HG03196 (cell line): ENCODE results near the gene EHBP1.
"Not testable (repeated sequence)": the region's sequence is repeated elsewhere in the genome, so short reads cannot be mapped to it uniquely, and the experiment has no call there.

Experiments used
- ATAC-seq: cut with Tn5 transposase; IDR thresholded peaks from one replicate; pipeline ENCODE4 v1.9.1; 2021; ENCODE audit not compliant: unreplicated experiment

EHBP1 gene

DNA sequence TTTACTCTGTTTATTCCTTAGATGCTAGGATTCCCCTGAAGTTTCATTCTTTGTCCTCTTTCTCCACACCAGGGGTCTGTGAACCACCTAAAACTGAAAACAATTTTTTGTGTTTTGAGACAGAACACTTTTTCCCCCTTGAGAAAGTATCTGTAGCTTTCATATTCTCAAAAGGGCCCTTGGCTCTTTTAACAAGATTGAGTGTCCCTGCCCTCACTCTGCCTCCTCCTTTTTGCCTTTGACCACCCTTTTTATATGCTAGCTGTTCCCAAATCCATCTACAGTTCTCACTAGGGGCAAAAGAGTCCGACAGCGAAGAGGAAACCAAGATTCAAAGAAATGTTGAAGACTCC, 883 bp upstream of the EHBP1 start:
- ATAC-seq, result no peak

DNA sequence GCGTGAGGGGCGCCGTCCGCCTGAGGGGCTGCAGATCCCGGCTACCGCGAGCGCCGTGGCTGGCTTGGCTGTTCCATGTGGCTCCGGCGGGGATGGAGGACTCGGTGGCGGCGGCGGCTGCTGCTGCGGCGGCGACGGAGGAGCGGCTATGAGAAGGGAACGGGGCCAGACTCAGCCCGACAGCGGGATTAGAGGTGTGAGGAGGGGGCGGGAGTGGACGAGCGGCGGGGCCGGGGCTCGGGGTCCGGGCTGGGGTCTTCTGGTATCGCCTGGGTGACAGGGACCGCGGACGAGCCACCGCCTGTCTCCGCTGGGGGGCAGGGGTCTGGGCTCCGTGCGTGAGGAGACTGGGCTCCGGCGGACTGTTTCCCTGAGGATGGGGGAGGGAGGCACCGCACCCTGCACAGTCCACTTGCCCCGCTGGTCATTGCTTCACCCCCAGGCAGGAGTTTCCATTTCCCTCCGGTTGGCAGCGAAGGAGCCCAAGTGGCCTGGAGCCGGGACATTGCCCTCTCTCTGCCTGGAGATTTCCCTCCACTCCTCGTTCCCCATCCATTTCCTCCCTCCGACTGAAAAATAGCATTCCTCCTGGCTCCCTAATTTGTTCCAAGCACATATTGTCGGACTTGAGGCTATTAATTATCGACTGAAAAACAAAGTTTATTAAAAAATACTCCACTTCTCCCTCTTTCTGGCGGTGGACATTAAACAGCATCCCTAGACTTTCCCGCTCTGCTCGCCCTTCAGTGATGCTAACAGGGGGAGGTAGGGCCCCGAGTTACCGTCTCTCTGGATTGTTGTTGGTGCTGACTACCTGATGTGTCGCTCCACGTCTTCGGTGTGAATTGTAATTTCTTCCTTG, 577 bp downstream of the EHBP1 start:
- ATAC-seq, result peak; percentile 4

DNA sequence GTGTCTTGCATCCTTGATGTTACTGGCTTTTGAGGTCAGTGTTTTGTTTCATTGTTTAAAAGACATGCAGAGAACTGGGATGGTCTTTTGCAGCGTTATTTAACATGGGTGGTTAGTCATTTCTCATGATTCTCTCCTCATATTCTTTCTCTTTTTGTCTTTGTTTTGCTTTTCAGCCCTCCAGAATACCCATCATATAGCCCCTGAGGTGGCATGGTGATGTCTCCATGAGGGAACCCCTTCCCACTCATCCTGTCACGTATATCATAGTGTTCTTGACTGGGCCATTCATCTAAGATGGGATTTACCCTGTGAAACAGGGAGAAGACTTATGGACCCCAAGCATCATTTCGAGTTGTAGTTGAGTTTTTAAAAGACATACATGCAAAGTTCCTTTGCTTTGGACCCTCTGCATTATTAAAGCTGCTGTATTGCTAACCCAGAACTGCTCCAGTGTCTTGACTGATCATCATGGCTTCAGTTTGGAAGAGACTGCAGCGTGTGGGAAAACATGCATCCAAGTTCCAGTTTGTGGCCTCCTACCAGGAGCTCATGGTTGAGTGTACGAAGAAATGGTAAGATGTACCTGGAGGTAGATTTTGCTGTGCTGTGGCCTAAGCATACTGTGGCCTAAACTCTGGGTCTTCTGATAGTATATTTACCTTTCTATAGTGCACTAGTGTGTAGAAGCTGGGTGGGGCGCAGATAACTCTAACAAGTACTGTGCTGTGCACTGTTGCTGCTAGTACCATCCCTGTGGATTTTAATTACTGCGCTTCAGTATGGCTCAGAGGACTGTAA, 1.4 kb downstream of the EHBP1 start:
- no peak for ATAC-seq

DNA sequence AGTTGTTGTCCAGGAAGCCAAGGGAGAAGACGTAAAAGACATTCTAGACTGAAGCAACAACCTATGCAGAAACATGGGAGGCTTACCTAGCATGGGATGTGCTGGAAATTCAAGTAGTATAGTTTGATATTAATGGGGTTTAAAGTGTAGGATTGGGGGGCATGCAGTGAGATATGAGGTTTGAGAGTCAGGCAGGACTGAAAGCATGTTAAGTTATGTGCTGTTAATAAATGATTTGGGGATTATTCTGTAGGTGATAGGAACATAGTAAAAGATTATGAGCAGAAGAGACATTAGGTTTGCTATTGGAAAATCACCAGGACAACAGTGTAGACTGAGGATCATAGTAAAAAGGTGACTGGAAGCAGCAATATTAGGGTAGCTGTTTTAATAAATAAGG, 3.2 kb downstream of the EHBP1 start:
- ATAC-seq, result no peak

DNA sequence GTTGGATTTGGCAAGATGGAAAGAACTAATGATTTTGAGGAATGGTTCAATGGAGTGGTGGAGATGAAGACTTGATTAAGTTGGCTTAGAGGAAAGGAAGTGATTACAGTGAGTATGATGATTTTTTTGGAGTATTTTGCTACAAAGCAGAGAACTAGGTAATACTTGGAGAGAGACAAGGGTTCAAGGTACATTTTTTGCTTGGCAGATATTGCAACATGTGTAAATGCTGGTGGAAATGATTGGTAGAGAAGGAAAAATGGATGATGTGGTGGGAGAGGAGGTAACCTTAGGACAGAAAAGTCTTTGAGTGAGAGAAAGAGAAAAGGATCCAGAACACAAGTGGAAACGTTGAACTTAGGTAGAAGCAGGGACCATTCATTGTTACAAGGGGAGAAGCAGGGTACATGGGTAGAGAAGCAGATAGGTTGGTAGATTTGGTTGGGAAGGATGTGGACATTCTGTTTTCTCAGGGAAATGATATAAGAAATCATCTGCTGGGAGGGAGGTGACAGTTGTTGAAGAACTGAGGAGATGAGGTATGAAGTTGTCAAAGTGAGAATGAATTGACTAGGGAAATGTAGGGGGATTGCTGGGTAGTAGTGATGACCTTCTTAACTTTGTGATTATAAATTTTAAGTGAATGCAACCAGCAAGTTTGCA, 6.5 kb downstream of the EHBP1 start:
- ATAC-seq, result no peak

DNA sequence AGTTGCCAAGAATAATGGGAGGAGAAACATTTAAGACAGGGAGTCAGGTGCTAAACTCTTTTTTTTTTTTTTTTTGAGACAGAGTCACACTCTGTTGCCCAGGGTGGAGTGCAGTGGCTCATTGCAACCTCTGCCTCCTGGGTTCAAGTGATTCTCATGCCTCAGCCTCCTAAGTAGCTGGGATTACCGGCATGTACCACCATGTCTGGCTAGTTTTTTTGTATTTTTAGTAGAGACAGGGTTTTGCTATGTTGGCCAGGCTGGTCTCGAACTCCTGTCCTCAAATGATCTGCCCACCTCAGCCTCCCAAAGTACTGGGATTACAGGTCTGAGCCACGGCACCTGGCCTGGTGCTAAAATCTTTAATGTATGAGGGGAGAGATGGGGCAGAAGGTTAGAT, 7.7 kb downstream of the EHBP1 start:
- not testable (repeated sequence) for ATAC-seq

DNA sequence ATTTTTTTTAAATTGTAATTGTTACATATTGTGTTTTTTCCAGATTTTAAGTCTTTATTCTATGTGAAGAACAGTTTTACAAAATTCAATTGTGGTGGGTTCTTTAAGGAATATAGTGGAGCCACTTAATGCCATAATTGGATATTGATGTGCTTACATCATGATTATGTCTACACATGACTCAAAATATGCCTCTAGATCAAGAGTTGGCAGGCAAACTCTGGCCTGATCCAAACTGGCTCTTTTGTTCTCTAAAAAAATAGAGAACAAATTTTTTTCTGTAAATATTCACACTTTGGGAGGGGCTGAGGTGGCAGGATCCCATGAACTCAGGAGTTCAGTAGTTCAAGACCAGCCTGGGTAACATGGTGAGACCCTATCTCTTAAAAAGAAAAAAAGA, 8.3 kb downstream of the EHBP1 start:
- ATAC-seq, result no peak

DNA sequence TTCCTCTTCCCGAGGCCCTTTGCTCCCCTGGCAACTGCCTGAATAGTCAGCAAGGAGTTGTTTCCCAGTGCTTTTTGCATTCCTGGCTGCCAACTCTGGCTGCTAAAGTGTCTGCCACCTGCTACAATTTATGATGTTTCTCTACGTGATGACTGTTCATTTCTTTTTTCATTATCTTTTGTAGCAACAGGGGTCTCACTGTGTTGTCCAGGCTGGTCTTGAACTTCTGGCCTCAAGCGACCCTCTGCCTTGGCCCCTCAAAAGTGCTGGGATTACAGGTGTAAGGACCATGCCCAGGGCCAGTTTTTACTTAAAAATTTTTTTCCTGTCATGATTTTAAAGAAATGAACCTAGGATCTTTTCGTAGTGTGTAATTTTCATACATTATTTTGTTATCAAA, 11.3 kb downstream of the EHBP1 start:
- no peak for ATAC-seq

DNA sequence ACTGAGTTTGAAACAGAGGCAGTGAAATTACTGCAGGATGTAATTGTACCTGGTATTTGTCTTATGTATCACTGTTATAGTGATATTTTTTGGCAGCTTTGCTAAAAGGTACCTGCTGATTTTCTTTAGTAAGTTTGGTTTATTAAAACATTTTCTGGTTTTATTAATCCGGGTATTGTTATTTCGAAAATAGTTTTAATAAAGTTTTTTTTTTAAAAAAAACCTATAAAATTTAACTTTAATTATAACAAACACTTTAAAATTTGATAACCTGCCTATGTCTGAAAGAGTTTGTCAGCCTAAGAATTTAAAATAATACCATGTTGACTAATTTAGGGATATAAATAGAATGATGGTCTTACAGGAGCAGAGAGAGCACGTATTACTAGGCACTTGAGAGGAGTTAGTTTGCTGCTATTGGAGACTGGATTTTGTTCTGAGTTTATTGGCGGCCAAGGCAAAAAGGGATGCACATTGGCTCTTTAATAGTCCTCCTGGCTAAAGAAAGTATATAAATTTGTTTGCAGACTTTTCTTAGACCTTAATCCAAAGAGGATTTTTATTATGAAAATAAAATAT, 12.1 kb downstream of the EHBP1 start:
- no peak for ATAC-seq

DNA sequence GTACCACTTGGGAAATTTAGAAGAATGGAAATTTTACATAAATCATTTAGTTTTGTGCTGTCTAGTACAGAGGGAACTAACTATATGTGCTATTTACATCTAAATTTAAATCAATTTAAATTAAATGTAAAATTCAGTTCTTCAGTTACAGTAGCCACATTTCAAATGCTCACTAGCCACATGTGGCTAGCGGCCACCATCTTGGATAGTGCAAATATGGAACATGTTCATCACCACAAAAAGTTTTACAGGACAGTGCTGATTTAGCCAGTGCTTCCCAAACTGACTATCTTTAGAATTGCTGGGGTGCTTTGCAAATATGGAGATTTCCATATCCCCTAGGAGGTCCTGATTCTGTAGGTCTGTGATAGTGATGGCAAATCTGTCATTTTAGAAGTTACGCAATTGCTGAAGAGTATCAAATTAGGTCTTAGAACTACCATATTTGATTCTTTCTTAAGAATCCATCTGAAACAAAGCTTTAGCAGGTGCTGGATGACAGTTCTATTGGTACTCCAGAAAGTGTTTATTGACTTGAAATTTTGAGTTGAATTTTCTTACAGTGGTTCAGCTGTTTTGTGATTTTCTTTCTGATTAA, 12.8 kb downstream of the EHBP1 start:
- no peak for ATAC-seq

DNA sequence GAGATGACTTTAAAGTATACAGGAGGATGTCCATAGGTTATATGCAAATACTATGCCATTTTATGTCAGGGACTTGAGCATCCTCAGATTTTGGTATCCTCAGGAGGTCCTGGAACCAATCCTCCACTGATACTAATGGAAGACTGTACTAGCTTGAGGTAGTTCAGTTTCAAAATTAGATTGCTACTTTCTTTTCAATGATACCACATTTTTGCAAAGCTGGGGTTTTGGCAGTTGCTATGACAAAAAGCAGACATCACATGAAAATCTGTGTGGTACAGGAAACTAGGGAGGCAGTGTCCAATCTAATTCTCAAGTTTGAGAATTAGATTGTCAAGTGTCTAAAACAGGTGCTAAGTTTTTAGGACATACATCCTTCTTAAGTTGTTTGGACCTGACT, 14.2 kb downstream of the EHBP1 start:
- ATAC-seq, result no peak

DNA sequence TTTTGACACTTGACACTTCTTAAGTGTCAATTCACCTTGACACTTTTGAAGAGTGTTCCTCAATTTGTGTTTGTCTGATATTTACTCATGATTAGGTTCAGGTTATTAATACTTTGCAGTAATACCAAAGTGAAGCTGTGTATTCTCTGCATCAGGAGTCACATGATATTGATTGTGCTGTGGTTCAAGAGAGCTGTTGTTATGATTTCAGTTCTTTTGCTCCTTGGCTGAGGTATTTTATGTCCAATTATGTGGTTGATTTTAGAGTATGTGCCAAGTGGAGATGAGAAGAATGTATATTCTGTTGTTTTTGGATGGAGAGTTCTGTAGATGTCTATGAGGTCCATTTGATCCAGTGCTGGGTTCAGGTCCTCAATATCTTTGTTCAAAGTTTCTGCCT, 17.2 kb downstream of the EHBP1 start:
- ATAC-seq, result no peak

DNA sequence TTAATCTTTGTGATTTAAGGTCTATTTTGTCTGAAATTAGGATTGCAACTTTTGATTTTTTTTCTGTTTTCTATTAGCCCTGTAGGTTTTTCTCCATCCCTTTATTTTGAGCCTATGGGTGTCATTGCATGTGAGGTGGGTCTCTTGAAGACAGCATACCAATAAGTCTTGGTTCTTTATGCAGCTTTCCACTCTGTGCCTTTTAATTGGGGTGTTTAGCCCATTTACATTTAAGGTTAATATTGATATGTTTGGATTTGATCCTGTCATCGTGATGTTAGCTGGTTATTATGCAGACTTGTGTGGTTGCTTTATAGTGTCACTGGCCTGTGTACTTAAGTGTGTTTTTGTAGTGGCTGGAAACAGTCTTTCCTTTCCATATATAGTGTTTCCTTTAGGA, 17.7 kb downstream of the EHBP1 start:
- no peak for ATAC-seq

DNA sequence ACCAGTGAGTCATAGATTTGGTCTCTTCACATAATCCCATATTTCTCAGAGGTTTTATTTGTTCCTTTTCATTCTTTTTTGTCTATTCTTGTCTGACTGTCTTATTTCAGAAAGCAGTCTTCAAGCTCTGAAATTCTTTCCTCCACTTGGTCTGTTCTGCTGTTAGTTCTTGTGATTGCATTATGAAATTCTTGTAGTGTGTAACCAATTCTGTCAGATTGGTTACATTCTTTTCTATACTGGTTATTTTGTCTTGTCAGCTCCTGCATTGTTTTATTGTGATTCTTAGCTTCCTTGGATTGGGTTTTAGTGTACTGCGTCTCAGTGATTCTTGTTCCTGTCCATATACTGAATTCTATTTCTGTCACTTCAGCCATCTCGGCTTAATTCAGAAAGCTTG, 18.6 kb downstream of the EHBP1 start:
- no peak for ATAC-seq

DNA sequence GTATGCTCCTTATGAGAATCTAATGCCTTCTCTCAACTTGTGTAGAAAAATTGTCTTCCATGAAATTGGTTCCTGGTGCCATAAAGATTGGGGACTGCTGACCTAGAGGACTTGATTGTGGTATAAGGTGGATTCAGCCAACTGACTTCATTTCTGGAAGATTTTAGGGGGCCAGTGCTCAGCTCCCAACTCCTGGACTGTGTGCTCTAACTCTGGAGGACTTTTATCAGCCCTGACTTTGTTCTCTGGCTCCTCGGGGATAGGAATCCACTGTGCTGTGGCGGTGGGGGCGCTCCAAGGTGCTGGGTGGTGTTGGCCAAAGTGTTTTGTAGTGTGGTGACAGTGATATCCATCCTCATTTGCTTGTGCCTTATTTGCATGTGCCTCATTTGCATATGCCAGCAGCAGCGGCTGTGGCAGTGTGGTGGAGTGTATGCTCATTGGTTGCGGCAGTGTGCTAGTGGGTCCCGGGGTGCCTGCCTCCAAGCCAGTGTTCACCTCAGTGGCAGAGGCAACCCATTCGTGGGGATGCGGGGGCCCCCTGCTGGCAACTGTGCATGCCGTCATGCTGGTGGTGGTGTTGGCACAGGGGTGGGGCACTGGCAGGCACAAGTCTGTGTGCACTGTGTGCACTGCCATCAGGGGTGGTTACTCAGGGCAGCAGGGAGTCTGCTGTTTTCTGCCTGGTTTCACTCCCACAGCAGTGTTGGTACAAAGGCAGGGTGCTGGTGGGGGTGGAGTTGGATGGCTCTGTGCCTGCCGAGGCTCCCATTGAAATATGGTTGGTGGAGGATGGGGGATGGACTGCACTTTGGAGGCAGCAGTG, 19.6 kb downstream of the EHBP1 start:
- no peak for ATAC-seq

DNA sequence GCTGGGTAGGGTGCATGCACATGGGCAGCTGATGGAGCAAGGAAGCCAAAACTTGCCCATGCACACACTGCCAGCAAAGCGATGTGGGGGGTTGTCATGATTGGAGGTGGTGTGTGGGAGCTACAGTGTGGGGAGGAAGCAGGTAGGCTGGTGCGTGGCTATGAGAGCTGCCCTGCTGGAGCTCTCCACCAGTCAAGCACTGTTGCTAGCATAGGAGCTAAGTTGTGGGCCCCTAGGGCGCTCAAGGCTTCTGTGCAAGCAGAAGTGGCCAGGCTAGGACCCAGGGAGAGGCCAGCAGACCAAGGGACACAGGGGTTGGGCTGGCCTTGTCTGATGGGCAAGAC, 20.2 kb downstream of the EHBP1 start:
- no peak for ATAC-seq

DNA sequence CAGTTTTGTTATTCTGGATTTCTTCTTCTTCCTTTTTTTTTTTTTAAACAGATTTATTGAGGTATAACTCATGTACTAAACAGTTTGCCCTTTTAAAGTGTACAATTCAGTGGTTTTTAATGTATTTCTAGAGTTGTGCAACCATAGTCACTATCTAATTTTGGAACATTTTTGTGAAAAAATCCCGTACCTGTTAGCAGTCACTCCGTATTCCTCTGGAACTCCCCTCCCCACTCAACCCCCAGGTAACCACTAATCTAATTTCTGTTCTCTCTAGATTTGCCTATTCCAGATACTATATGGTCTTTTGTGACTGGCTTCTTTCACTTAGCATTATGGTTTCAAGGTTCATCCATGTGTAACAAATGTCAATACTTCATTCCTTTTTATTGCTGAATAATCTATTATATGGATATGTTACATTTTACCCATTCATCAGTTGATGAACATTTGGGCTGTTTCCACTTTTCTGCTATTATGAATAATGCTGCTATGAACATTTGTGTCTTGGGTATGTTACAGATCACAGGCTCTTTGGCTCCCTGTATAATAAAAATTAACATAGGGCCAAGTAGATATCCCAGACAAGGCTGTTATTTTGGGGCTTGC, 21.9 kb downstream of the EHBP1 start:
- no peak for ATAC-seq

DNA sequence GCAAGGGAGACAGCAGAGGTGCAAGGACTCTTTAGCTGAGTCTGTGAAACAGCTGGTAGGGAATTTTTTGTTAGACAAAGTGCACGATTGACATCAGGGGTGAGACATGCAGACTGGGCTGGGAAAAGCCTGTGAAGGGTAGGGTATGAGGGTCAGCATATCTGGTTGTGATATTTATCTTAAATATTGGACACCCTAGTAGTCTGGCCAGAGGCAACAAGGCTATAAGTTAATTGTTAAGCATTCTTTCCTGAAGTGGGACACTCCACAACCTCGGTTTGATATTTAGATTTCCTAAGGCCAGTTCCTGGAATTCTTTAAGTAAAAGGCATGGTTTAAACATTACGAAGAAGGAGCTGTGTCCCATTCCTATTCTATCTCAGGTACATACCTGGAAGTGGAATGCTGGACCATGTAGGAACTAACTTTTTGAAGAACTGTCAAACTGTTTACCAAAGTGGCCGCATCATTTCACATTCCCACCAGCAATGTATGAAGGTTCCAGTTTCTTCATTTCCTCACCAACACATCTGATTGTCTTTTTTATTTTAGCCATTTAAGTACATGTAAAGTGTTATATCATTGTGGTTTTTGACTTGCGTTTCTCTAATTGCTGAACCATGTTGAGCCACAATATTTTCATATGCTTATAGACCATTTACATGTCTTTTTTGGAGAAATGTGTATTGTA, 22.5 kb downstream of the EHBP1 start:
- ATAC-seq, result no peak

DNA sequence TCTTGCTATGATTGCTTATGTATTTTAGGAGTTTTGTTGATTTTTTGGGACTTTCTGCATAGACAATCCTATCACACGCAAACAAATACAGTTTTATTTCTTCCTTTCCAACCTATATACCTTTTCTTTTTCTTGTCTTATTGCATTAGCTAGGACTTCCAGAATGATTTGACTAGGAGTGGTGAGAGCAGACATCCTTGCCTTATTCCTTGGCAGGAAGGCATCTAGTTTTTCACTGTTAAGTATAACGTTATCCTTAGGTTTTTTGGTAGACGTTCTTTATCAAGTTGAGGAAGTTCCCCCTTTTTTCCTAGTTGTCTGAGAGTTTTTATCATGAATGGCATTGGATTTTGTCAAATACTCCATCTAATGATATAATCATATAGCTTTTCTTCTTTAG, 25.8 kb downstream of the EHBP1 start:
- ATAC-seq, result no peak
